Central memory CD4-positive, alpha-beta T cell (primary cell): ENCODE measurements around the gene IFNGR2.
"Not testable (repeated sequence)": the region's sequence is repeated elsewhere in the genome, so short reads cannot be mapped to it uniquely, and the experiment has no call there.

Source experiments
- DNase-seq: peaks from one replicate; pipeline ENCODE4 v3.0.0; 2022

IFNGR2 gene

GRCh38 chr21:33443194-33443593 is 40.0 kb downstream of the IFNGR2 start:
- no peak for DNase-seq

- no peak for DNase-seq
These were observed 41.3 kb downstream of the IFNGR2 start for GRCh38 chr21:33444499-33444898.

GRCh38 chr21:33446620-33447019 is 43.4 kb downstream of the IFNGR2 start:
- DNase-seq, result not testable (repeated sequence)

GRCh38 chr21:33449616-33450015 is 46.4 kb downstream of the IFNGR2 start:
- DNase-seq, result no peak

- DNase-seq, result no peak
These were observed 48.4 kb downstream of the IFNGR2 start for GRCh38 chr21:33451634-33452071.

GRCh38 chr21:33452362-33452761 is 49.1 kb downstream of the IFNGR2 start:
- DNase-seq, result no peak

- no peak for DNase-seq
These were observed 52.7 kb downstream of the IFNGR2 start for GRCh38 chr21:33455686-33456446.

- no peak for DNase-seq
These were observed 55.6 kb downstream of the IFNGR2 start for GRCh38 chr21:33458861-33459260.

- DNase-seq, result no peak
These were observed 58.5 kb downstream of the IFNGR2 start for GRCh38 chr21:33461538-33462250.

GRCh38 chr21:33469183-33469582 is 66.0 kb downstream of the IFNGR2 start:
- DNase-seq, result not testable (repeated sequence)

GRCh38 chr21:33470701-33471100 is 67.5 kb downstream of the IFNGR2 start:
- DNase-seq, result no peak

GRCh38 chr21:33473344-33473743 is 70.1 kb downstream of the IFNGR2 start:
- DNase-seq, result no peak

- no peak for DNase-seq
These were observed 73.9 kb downstream of the IFNGR2 start for GRCh38 chr21:33477066-33477465.

GRCh38 chr21:33478182-33478581 is 75.0 kb downstream of the IFNGR2 start:
- no peak for DNase-seq

GRCh38 chr21:33478935-33479678 is 75.9 kb downstream of the IFNGR2 start:
- DNase-seq, result peak; percentile 51

- DNase-seq, result peak; percentile 95
These were observed 76.7 kb downstream of the IFNGR2 start, which contains the start of gene TMEM50B for GRCh38 chr21:33479679-33480480. Gene TMEM50B (minus strand): TSS chr21:33479974. CDS start chr21:33468885, 11,089 bp downstream.

- DNase-seq, result no peak
These were observed 77.4 kb downstream of the IFNGR2 start for GRCh38 chr21:33480481-33481103.

GRCh38 chr21:33481314-33481943 is 78.2 kb downstream of the IFNGR2 start:
- DNase-seq, result no peak
